Left lung (tissue), 10 donors: ENCODE data around the gene INPP1. TPM values are rescaled to one million over a fixed set of nuclear protein-coding genes. Genes with fewer than 3 reads are reported as not detected.
"Not testable (repeated sequence)": the region's sequence is repeated elsewhere in the genome, so short reads cannot be mapped to it uniquely, and the experiment has no call there.

ENCODE experiments used
- ATAC-seq: fragments of 200-7000 bp; cut with Tn5 transposase; one replicate; pipeline ENCODE4 v1.9.1; 2020; ENCODE audit warnings: moderate library complexity
- DNase-seq, 4 donors: peaks; one replicate each; pipeline ENCODE4 v3.0.0-alpha.2; 2013 to 2020
- H3K27ac ChIP-seq, 2 donors: fragments of 200-600 bp; sonication (generic) in 1 of 2; one replicate each; pipeline versions ENCODE4 v1.5.0 to v1.8.0; 2020 to 2021
- H3K27me3 ChIP-seq, 2 donors: fragments of 200-600 bp; sonication (generic) in 1 of 2; one replicate each; pipeline versions ENCODE4 v1.5.0 to v1.8.0; 2020 to 2021
- H3K36me3 ChIP-seq, 2 donors: fragments of 200-600 bp; sonication (generic) in 1 of 2; one replicate each; pipeline versions ENCODE4 v1.5.0 to v1.8.0; 2020 to 2021
- H3K4me1 ChIP-seq, 2 donors: fragments of 200-600 bp; one replicate each; pipeline ENCODE4 v1.8.0; 2021
- H3K4me3 ChIP-seq, 2 donors: fragments of 200-600 bp; sonication (generic) in 1 of 2; one replicate each; pipeline versions ENCODE4 v1.5.0 to v1.8.0; 2020 to 2021; ENCODE audit warnings: mild to moderate bottlenecking in 1 of 2
- H3K9me3 ChIP-seq, 2 donors: fragments of 200-600 bp; sonication (generic) in 1 of 2; one replicate each; pipeline versions ENCODE4 v1.5.0 to v1.8.0; 2020 to 2021
- intact Hi-C, 2 donors: fragments of 100-400 bp; cut with DNase I; formaldehyde crosslinking; loops; one replicate each; pipeline versions ENCODE4 v1.11.2 to v1.14.2; 2022
- polyA plus RNA-seq, 6 donors: library from polyadenylated mRNA; unstranded; fragments of 120-200 nt; gene quantifications; one replicate each; pipeline ENCODE4 v1.2.1, GENCODE V29; 2013; ENCODE audit not compliant: insufficient read length in 6 of 6
- total RNA-seq, 2 donors: library from RNA; stranded (reverse); fragmentation: NEBNext Ultra II Directional; extraction: Animal tissue kit (Norgen Biotek cat#: 25700); gene quantifications; one replicate each; pipeline ENCODE4 v1.2.1, GENCODE V29; 2021
- TF ChIP-seq, protein P1 (sequence below), 2 donors: fragments of 200-600 bp; sonication (generic) in 1 of 2; IDR thresholded peaks; one replicate each; pipeline versions ENCODE4 v1.5.0 to v1.8.0; 2021; ENCODE audit warnings: antibody characterized with exemption in 2 of 2
- donor health status: DM: no; HTN: yes; CAD: no.
- donor health status: DM: no; HTN: no; CAD: no.

Gene INPP1
- total and polyA plus RNA-seq, 8 donors: 21.0 to 35.2 (median 26.7) TPM

DNA sequence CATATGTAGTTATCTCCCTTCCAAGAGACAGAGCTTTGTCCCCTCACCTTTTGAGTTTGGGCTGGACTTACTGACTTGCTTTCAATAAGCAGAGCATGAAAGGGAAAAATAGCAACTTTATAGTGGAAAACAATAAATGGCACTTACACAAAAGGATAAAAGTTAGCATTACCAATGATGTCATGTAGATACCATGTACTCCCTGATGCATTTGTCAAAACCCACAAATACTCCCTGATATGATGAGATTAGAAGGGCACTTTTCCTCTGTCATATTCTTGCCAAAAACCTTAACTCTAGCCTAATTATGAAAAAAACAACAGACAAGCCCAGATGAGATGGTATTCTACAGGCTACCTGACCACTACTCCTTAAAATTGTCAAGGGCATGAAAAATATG, 39.7 kb upstream of the INPP1 start:
- no peak overlapping the region for H3K4me3 ChIP-seq
- H3K36me3 ChIP-seq: peaks cover 0 to 3% of the 10 kb centered on the region in 2 donors
- DNase-seq (no peak), ATAC-seq (no peak)
- H3K4me1 ChIP-seq: no peaks in the 10 kb centered on the region
- no peaks in the 10 kb centered on the region for H3K27me3 ChIP-seq
- H3K27ac ChIP-seq: no peak overlapping the region
- TF ChIP-seq, protein P1, sequence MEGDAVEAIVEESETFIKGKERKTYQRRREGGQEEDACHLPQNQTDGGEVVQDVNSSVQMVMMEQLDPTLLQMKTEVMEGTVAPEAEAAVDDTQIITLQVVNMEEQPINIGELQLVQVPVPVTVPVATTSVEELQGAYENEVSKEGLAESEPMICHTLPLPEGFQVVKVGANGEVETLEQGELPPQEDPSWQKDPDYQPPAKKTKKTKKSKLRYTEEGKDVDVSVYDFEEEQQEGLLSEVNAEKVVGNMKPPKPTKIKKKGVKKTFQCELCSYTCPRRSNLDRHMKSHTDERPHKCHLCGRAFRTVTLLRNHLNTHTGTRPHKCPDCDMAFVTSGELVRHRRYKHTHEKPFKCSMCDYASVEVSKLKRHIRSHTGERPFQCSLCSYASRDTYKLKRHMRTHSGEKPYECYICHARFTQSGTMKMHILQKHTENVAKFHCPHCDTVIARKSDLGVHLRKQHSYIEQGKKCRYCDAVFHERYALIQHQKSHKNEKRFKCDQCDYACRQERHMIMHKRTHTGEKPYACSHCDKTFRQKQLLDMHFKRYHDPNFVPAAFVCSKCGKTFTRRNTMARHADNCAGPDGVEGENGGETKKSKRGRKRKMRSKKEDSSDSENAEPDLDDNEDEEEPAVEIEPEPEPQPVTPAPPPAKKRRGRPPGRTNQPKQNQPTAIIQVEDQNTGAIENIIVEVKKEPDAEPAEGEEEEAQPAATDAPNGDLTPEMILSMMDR (IDR thresholded peaks at IDR 0.05): no peak
- H3K9me3 ChIP-seq: no peaks in the 10 kb centered on the region
- intact Hi-C loops: no loop called here

DNA sequence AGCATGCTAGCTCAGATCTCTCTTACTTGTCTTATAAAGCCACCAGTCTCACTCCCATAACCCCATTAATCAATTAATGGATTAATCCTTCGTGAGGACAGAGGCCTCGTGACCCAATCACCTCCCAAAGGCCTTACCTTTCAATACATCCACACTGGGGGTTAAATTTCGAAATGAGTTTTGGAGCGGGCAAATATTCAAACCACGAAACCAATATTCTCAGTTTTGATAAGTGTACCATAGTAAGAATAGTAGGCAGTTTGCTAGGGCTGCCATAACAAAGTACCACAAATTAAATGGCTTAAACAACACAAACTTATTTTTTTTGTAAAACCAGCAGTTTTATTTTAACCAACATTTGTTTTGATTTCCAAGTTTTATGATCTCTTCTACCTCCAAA, 39.0 kb upstream of the INPP1 start:
- Histone ChIP-seq H3K27ac (no peak overlapping the region), H3K27me3 (no peaks in the 10 kb centered on the region), H3K9me3 (no peaks in the 10 kb centered on the region), H3K4me1 (no peaks in the 10 kb centered on the region), H3K4me3 (no peak overlapping the region), H3K36me3 (peaks cover 0 to 4% of the 10 kb centered on the region in 2 donors)
- TF ChIP-seq, protein P1 (IDR thresholded peaks at IDR 0.05): no peak
- ATAC-seq: no peak
- no peak for DNase-seq
- intact Hi-C loops: no loop called here

DNA sequence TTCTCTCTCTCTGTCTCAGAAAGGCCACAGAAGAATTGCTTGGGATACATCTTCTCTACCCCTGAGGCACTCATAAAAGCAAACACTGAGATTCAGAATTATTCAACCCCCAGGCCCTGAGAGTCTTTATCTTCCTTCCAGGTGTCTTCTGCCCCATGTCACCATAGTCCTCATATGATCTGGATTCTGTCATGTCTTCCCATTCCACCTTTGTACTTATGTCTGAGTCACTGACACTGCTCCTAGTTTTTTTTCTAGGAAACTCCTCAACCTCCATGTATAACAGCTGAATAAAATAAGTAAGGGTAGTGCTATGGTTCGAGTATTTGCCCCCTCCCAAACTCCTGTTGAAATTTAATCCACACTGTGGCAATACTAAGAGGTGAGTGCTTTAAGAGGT, 35.4 kb upstream of the INPP1 start:
- DNase-seq: no peak
- TF ChIP-seq, protein P1 (IDR thresholded peaks at IDR 0.05): no peak
- intact Hi-C loops: no loop called here

DNA sequence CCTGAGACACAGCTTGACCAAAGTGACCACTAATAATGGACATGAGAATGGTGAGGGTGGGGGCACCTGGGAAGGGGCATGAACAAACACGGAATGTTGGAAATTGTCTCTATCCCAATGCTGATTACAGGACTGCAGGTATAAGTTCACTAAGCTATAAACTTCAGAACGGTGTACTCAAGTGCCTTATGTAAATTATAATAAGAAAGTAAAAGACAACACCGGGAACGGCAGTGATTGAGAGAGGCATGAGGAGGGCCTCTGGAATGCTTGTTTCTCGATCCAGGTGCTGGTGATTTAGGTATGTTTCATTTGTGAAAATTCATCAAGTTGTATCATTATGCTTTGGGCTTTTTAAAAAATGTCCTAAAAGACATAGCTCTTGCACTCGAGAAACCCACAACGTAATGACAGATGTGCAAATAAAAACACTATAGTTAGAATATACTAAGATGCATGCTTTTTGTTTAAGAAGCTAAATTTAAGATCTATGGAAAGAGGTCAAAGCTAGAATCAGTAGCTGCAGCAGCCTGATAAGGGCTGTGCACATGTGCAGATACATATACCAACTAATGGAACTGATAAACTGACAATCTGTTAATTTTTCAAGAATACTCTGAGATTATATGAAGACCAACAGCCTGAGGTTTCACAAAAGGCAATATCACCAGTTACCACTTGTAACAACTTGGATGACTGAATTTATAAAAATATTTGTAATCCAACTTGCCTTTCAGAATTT, 31.3 kb upstream of the INPP1 start:
- H3K4me1 ChIP-seq: peaks cover 0 to 12% of the 10 kb centered on the region in 2 donors
- peak; percentile 84 for ATAC-seq
- no peak for DNase-seq
- H3K4me3 ChIP-seq: no peak overlapping the region
- TF ChIP-seq, protein P1 (IDR thresholded peaks at IDR 0.05): no peak
- H3K27ac ChIP-seq: no peak overlapping the region
- intact Hi-C loops: no loop called here
- no peaks in the 10 kb centered on the region for H3K9me3 ChIP-seq
- no peaks in the 10 kb centered on the region for H3K27me3 ChIP-seq
- H3K36me3 ChIP-seq: peaks cover 5 to 14% of the 10 kb centered on the region in 2 donors

More for the DNA sequence above, 35.4 kb upstream of the INPP1 start:
- no peaks in the 10 kb centered on the region for H3K27me3 ChIP-seq
- peaks cover 0 to 3% of the 10 kb centered on the region in 2 donors for H3K4me1 ChIP-seq
- peaks cover 5 to 17% of the 10 kb centered on the region in 2 donors for H3K36me3 ChIP-seq
- H3K4me3 ChIP-seq: no peak overlapping the region
- H3K9me3 ChIP-seq: no peaks in the 10 kb centered on the region
- H3K27ac ChIP-seq: no peak overlapping the region
- no peak for ATAC-seq

DNA sequence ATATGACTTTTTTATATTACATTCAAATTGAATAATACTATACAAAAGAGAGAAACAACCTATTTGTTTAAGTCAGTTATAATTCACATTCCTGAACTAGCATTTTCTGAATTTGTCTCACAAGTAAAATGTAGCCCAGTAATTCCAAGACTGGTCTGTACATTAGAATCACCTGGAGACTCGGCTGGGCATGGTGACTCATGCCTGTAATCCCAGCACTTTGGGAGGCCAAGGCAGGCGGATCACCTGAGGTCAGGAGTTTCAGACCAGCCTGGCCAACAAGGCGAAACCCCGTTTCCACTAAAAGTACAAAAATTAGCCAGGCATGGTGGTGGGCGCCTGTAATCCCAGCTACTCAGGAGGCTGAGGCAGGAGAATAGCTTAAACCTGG, 30.8 kb upstream of the INPP1 start:
- ATAC-seq: peak; percentile 66
- H3K4me3 ChIP-seq, H3K27ac ChIP-seq, H3K27me3 ChIP-seq, intact Hi-C loops, DNase-seq, H3K9me3 ChIP-seq: not testable (repeated sequence)
- peaks cover 0 to 16% of the 10 kb centered on the region in 2 donors for H3K4me1 ChIP-seq
- H3K36me3 ChIP-seq: peaks cover 5 to 14% of the 10 kb centered on the region in 2 donors

DNA sequence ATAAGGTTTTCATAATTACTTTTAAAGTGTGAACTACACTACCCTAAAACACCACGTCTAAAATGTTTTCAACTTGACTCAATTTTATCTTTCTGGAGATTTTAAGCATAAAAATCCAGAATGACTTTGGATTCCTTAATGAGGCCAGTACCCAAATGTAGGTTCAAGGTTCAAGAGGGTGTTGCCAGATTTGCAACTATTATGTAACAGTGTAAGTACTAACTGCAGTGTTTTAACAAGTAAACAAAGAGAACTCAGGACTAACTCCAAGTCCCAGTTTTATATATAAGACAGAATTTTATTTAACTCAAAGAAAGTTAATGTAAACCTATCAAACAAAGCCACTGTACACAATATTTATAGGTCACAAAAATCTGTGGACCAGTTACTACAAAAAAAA, 29.5 kb upstream of the INPP1 start:
- H3K27me3 ChIP-seq: no peaks in the 10 kb centered on the region
- H3K27ac ChIP-seq: no peak overlapping the region
- TF ChIP-seq, protein P1 (IDR thresholded peaks at IDR 0.05): no peak
- intact Hi-C loops: no loop called here
- H3K9me3 ChIP-seq: no peaks in the 10 kb centered on the region
- H3K36me3 ChIP-seq: peaks cover 5 to 14% of the 10 kb centered on the region in 2 donors
- ATAC-seq (no peak), DNase-seq (no peak)
- H3K4me1 ChIP-seq: peaks cover 0 to 27% of the 10 kb centered on the region in 2 donors
- H3K4me3 ChIP-seq: no peak overlapping the region
